Measurements from ENCODE around the gene TOMM40L.

Gene TOMM40L

DNA sequence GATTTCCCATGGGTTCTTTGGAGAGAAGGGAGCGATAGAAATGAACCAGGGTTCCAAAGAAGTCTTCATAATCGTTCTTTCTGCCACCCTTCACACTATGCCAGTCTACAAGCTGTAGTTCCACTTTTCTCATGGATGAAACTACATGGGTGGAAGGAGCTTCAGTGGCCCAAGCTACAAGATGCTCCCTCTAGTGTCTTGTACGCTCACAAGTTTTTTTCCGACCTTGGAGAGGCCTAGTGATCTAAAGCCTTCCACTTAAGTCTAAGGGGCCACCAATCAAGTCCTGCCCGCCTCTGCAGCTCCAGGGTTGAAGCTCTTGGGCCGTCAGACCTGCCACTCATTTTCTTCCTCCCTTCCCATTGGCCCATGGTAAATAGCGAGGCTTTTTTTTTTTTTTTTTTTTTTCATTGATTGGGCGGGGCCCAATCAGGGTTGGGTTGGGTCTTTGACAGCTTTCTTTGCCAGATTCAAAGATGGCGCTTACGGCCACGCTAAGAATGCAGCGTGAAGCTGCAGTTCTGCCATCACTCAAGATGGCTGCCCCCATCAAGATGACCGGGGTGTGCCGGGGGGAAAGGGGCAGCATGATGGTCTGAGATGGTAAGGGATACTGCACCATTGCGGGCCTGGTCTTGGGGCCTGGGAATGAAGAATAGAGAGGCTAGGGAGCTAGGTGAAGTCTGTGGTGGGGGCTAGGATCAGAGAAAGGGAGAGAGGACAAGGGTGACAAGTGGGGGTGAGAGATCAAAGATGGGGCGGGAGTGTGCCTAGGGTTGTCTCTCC is at the start of gene TOMM40L:
Gene TOMM40L (plus strand): TSS at position 527 of the 786 bp plus-strand sequence. CDS start 430 bp downstream, outside the sequence.
- peak; percentile 86 for DNase-seq

DNA sequence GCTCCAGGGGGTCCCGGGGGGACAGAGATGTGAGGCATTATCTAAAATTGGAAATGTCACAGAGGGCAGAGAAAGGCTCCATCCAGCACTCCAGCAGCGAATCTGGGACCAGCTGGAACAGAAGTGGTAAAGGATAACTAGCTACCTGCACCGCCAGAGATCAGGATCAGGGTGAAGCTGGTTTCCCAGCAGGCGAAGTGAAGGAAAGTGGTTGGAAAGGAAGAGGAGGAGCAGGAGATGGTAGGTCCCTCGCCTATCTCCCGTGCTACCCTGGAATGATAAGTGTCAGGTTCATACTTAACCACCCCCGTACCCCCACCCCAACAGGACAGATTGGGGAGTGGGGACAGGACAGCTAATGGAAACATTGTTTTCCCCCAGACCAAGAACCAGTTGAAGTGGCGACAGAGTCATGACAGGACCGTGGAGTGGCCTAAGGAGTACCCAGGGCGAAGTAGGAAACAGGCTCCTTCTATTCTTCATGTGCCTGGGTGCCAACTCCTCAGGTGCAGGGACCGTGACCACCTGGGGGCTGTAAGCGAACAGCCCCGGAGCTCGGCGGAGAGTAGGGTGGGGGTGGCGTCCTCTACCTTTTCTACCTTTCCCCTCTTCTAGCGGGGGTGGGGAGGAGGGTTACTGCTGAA is 49.3 kb upstream of the TOMM40L start:
- DNase-seq: no peak

DNA sequence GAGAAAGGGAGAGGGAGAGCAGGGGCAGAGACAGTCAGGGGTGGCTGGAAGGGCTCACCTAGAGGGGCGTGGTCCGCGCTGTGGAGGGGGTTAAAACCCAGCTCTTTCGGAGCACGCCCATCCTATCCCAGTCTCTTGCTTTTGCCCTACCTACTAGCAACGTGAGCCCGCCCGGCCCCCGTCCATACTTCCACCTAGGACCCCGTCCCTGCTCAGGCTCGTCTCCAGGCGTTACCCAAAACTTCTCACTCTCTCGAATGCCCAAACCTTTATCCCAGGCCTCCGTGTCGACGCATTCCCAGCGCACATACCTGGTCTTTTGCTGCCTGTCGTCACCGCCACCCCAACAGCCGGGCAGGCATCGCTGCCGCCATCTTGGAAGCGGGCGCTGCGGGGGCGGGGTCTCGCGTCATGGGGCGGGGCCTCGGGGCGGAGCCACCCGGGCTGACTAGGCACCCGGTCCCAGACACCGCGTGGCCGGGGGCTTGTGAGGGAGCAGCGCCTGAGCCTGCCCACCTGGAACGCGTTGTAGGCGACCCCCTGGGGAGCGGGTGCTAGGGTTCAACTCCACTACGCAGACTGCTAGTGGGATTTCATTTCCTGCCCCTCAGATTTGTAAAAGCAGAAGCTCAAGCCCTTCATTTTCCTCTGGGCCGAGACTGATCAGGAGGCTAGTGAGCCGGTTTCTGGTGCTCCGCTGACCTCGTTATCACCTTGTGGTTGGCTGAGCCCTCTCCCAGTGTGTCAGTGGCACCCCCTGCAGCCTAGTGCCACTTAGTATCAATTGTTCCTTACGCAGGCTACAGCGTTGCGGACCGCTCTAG is 48.5 kb upstream of the TOMM40L start, which contains the start of gene B4GALT3:
Gene B4GALT3 (minus strand): TSS at position 396 of the 824 bp plus-strand sequence. CDS start 1,447 bp downstream, outside the sequence.
- DNase-seq: peak; percentile 96

DNA sequence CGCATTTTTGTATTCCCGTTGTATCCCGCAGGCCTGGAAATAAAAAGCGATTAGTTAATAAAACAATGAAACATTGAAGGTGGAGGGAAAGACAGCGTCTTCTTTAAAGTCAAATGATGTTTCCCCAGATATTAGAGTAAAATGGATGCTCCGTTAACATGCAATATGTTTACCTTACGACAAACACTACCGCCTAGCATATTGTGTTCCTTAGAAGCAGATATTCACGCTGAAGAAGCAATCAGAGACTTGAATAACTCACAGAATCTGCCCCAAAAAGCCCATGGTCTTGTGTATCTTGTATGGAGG is 48.0 kb upstream of the TOMM40L start:
- no peak for DNase-seq

- no peak for DNase-seq
These were observed 46.2 kb upstream of the TOMM40L start for GRCh38 chr1:161179698-161180097.

- DNase-seq: peak; percentile 45
These were observed 45.2 kb upstream of the TOMM40L start for GRCh38 chr1:161180639-161181038.

DNA sequence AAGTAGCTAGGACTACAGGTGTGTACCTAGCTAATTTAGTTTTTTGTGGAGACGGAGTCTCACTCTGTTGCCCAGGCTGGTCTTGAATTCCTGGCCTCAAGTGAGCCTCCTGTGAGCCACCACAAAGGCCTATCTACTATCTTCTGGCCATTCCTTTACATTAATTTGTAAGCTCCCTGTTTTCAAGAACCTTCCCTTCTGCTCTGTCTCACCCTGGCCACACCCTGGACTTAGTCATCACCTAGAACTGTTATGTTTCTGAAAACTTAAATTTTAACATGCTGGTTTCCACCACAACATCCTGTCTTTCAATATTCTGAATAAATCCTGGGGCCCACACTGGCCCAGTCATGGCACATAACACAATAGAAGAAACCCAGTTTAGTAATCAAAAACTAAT is 43.6 kb upstream of the TOMM40L start:
- peak; percentile 77 for DNase-seq

DNA sequence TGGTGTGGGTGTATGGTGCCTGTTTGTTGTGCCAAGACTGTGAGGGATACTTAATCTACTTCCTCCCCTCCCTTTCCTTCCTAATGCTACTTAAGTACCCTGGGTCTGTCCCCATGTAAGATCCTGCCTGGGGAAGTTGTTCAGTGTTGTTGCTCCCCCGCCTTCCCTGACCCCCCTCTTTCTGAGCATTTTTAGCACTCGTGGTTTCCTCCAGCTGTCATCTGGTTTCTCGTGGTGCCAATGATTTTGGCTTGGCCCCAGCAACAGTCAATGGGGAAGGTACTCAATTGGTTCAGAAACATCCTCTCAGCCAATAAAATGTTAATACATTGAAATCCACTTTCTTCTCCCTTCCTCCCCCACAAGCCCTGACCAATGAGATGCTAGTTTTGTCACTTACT is 40.6 kb upstream of the TOMM40L start:
- DNase-seq: peak; percentile 84

DNA sequence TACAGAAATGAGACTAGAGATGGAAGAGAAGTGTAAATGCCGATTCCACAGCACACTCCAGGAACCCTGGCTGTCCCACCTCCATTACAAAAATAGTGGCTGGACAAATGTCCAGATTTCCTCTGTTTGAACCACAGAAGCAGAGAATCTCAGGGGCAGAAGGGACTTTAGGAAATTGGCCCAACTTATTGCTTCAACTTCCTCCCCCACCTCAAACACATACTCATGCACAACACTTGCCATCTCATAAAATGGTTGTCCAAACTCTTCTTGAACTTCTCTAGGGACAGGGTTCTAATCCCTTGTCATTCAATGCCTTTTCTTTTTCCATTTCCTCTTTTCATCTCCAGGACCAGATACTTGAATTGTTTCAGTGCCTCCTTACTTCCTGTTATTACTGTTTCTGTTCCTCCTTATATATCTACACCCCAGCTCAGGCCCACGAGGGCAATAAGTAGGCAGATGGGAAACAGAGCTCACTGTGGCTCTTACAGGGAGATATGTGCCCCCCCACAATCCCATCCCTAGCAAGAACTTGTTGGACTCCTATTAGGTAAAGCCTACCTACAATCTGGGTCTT is 40.0 kb upstream of the TOMM40L start:
- peak; percentile 26 for DNase-seq

- peak; percentile 46 for DNase-seq
These were observed 38.5 kb upstream of the TOMM40L start for GRCh38 chr1:161187311-161187710.

GRCh38 chr1:161188381-161188780 is 37.5 kb upstream of the TOMM40L start:
- DNase-seq: no peak

- DNase-seq: no peak
These were observed 36.8 kb upstream of the TOMM40L start for GRCh38 chr1:161189036-161189435.

DNA sequence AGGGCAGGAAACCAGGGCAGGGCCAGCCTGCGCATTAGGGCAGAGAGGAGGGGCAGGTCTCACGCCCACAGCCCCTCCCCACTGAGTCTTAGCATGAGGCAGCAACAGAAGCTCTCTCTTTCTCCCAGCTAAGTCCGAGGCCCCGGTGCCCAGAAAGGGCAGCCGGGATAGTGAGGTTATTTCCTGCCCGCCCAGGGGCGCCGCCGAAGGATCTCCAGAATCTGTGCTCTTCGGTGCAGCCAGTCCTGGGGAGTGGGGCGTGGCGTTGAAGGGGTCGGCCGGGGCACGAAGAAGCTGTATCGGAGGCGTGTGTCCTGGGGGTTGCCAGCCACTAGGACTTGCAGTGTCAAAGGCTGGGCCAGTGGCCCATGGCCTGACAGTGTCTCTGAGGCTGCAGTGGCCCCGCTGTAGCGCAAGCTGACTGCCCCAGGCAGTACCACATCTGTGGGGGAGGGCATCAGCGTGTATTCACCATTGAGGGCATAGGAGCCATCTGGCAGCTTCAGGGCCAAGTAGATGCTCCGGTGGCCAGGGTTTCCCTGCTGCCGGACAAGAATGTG is 34.8 kb upstream of the TOMM40L start:
- no peak for DNase-seq

DNA sequence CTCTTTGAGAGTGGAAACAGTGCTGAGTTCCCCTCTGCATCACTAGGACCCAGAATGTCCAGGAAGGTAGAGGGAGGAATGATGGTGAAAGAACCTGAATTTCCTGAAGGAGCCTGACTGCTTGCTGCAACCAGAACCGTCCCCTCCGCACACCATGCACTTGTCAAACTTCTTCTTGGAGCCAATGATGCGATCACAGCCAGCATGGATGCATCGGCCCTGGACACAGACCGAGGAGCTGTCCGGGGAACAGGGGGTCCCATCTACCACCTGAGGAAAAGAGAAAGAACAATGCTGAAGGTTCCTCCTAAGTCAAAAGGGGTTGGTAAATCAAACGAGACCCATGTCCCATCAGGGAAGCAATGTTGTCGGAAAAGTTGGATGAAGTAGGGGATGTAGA is 33.9 kb upstream of the TOMM40L start:
- no peak for DNase-seq

GRCh38 chr1:161192476-161193465 is 33.1 kb upstream of the TOMM40L start:
- peak; percentile 80 for DNase-seq

DNA sequence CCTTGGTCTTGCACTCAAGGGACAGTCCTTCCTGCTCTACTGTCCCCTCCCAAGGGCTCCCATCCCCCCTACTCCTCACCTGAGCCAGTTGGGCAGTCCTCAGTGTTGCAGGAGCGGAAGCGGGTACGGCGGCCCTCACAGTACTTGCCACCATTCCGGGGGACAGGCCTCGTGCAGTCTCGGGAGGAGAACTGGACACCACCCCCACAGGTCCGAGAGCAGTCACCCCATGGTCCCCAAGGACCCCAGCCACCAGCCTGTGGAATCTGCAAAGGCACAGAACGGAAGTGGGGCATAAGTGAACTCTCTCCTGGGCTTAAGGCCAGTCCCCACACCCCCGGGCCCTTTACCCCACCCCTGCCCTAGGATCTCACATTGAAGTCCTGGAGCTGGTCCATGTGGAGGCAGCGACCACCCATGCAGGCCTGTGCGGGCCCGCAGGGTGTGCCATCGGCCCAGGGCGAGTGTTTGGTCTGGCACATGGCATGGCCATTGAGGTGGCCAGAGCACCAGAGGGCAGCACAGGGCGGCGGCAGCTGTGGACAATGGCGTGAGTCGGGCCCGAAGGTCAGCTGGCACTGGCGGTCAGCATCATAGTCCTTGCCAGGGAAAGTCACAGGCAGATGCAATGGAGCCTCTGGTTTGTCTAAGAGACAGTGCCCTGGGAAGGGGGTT is 32.2 kb upstream of the TOMM40L start:
- DNase-seq: no peak

GRCh38 chr1:161195171-161195570 is 30.7 kb upstream of the TOMM40L start:
- DNase-seq: peak; percentile 27

DNA sequence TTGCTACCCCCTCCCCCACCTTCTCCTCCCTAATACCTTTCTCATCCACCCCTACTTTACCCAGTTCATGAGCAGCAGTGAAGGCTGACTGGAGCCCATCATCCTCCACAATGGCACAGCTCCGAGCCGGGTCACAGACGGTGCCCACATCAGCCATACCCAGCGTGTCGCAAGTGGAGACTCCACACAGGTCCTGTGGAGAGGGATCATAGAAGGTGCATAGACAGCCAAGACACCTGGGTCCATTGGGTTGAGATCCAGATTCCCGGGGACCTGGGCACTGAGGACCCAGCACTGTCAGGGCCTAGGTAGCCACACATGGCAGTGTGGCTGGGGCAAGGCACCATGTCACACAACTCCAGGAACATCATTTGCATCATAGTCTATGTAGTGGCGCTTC is 29.7 kb upstream of the TOMM40L start:
- no peak for DNase-seq

DNA sequence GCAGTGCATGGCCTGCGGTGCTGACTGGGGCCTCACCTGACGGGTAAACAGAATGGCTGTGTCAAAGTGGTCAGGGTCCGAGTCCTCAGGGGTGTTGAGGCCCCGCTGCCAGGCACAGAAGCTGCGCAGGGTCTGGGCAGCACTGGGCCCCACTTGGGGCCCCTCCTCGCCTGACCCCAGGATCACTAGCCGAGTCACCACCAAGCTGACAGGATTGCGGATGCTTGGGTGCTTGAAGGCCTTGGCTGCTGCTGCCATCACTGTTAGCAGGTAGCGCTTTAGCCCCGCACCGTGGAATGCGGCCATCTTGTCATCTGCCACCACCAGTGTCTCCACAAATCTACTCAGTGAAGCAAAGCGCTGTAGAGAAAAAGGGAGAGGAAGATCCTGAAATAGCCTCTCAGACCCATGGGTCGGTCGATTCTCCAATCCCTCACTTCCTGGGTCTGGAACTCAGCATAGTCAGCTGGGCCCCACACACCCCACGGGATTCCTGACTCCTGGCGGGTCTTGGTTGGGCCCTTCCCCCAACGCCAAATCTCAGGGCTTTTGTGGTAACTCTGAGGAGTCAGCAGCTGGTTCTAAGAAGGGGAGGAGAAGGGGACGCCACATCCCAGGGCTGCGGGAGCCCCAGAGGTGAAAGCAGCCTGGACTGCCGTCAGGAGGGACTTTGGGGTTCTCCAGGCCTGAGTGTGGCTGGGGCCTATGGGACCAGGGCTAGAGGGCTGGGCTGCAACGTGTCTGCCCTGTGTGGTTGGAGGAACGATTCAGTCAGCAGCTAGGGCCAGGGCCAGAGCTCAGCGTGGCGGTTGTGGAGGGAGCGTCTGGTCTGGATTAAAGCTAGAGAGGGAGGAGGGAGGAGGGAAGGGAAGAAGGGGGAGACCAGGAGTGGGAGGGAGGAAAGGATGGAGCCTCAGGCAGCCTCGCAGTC is 29.1 kb upstream of the TOMM40L start:
- DNase-seq: no peak

All from CD4-positive, alpha-beta T cell treated with Interleukin-17A for 4 hours (primary cell).